Natural killer cell (primary cell): Measurements from ENCODE around the gene ADAMTS7. TPM values are rescaled to one million over a fixed set of nuclear protein-coding genes. Genes with fewer than 3 reads are reported as not detected.
"Not testable (repeated sequence)": the region's sequence is repeated elsewhere in the genome, so short reads cannot be mapped to it uniquely, and the experiment has no call there.

ENCODE experiments used
- ATAC-seq, 3 donors: fragments of 150-1000 bp in 2 of 3; fragments of 200-7000 bp in 1 of 3; cut with Tn5 transposase; 1 replicate in 1 of 3; 2 replicates in 2 of 3; pipeline ENCODE4 v1.10.0; 2021; ENCODE audit warnings: mild to moderate bottlenecking in 2 of 3, moderate library complexity in 2 of 3
- DNase-seq, 2 donors: peaks; one replicate each; pipeline versions ENCODE4 v3.0.0 to v3.0.0-alpha.2; 2013 to 2021; ENCODE audit warnings: mixed read lengths in 1 of 2
- H3K27ac ChIP-seq: one replicate; pipeline ENCODE4 v1.5.1; 2013; ENCODE audit warnings: mild to moderate bottlenecking, low read length
- H3K27me3 ChIP-seq: one replicate; pipeline ENCODE4 v1.6.1; 2013; ENCODE audit warnings: low read length; ENCODE audit not compliant: control insufficient read depth, insufficient read depth
- H3K36me3 ChIP-seq: one replicate; pipeline ENCODE4 v1.6.1; 2013; ENCODE audit warnings: low read length; ENCODE audit not compliant: control insufficient read depth, insufficient read depth
- H3K4me1 ChIP-seq: one replicate; pipeline ENCODE4 v1.6.1; 2013; ENCODE audit warnings: low read length; ENCODE audit not compliant: control insufficient read depth, insufficient read depth
- H3K4me3 ChIP-seq: one replicate; pipeline ENCODE4 v1.5.1; 2013; ENCODE audit warnings: low read length
- H3K9me3 ChIP-seq: one replicate; pipeline ENCODE4 v1.6.1; 2013; ENCODE audit warnings: low read length; ENCODE audit not compliant: control insufficient read depth, insufficient read depth
- H3K27ac Mint-ChIP-seq, 2 donors: one replicate each; pipeline ENCODE4 v1.8.0; 2022; ENCODE audit warnings: mild to moderate bottlenecking in 2 of 2, mixed read lengths in 2 of 2, moderate library complexity in 1 of 2
- H3K27me3 Mint-ChIP-seq, 2 donors: one replicate each; pipeline ENCODE4 v1.8.0; 2022; ENCODE audit warnings: low read depth in 2 of 2, mixed read lengths in 2 of 2
- H3K36me3 Mint-ChIP-seq: one replicate; pipeline ENCODE4 v1.8.0; 2022; ENCODE audit warnings: mixed read lengths
- H3K4me1 Mint-ChIP-seq, 2 donors: one replicate each; pipeline ENCODE4 v1.8.0; 2022; ENCODE audit warnings: mixed read lengths in 2 of 2
- H3K4me3 Mint-ChIP-seq: one replicate; pipeline ENCODE4 v1.8.0; 2022; ENCODE audit warnings: mild to moderate bottlenecking, moderate library complexity, mixed read lengths
- H3K9me3 Mint-ChIP-seq, 2 donors: one replicate each; pipeline ENCODE4 v1.8.0; 2022; ENCODE audit warnings: mixed read lengths in 2 of 2
- WGBS: methylation state at CpG from one replicate; pipeline ENCODE4 v1.1.7; 2013; ENCODE audit warnings: missing lambda C conversion rate; ENCODE audit not compliant: insufficient coverage; 5-methylcytosine and 5-hydroxymethylcytosine counted together
- intact Hi-C: fragments of 100-400 bp; cut with micrococcal nuclease; formaldehyde crosslinking; loops from one replicate; pipeline ENCODE4 v1.14.2; 2022
- total RNA-seq, 4 donors: library from RNA; stranded (reverse); fragments of 120-200 nt in 1 of 4; gene quantifications; one replicate each; pipeline versions ENCODE4 v1.2.3 to v1.2.4, GENCODE V29; 2013 to 2022
- TF ChIP-seq, protein P1 (sequence below): fragments of 200-600 bp; IDR thresholded peaks from one replicate; pipeline ENCODE4 v1.8.0; 2022; ENCODE audit warnings: antibody characterized with exemption

ADAMTS7 gene
- total RNA-seq, 3 donors from 2014 or later (not counting 1 experiment from before 2014, with no cell fraction given): 0.10 to 0.16 TPM; not detected in 1

DNA sequence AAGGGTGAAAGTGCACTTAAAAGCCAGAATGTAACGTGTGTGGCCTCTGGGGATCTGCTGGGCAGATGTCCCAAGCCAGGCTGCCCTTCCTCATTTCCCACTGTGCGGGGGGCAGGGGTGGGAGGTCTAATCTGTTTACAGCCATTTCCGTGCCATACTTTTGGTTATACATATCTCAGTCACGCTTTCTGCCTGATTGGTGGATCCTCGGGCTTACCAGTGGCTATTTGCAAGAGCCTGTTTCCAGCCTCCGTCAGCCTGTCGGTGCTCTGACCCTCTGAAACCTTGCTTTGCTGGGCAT is 58.0 kb downstream of the ADAMTS7 start:
- not testable (repeated sequence) for H3K4me3 ChIP-seq, ATAC-seq, H3K4me3 Mint-ChIP-seq, H3K27ac ChIP-seq, H3K36me3 Mint-ChIP-seq, H3K9me3 ChIP-seq, H3K36me3 ChIP-seq, H3K27me3 ChIP-seq, H3K9me3 Mint-ChIP-seq, H3K27me3 Mint-ChIP-seq, DNase-seq, H3K27ac Mint-ChIP-seq
- peaks cover 29% of the 10 kb centered on the region for H3K4me1 ChIP-seq
- peaks cover 14 to 15% of the 10 kb centered on the region in 2 donors for H3K4me1 Mint-ChIP-seq
- intact Hi-C loops: loop anchor here (10.0 kb wide), 1 partner anchor 431 kb away; no protein-coding TSS in a partner anchor
- WGBS: 89% methylated on average over 5 of the region's 7 CpGs

DNA sequence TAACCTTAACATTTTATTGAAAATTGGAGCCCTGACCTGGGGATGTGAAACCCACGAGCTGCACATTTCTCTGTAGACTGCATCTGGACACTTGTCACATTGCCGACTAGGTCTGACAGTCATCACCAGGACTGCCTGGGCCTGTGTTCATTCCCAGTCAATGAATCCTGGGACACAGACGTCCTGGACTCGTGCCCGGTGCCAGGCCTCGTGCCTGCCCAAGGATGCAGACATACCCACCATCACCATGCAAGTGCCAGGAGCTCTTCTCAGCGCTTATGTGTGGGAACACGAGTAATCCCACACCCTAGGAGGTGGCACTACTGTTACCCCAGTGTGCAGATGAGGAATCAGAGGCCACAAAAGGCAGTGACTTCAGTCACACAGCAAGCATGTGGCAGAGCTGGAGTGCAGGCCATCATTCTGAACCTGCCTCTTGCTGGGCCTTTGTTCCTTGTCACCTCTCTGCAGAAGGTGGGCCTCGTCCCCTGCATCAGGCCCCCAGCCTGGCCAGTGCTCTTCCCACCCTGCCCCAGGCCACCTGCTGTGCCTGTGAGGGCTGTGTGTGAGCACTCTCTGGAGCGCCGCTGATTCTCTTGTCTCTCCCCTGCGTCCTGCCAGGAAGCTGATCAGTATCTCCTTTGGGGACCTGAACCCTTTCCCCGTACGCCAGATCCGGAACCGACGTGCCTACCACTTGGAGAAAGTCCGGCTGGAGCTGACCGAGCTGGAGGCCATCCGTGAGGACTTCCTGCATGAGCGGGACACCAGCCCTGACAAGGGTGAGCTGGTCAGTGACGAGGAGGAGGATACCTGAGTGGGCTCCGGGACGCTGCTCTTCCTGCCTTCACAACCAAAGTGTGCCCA is 58.5 kb downstream of the ADAMTS7 start:
- Histone ChIP-seq H3K27me3 (no peaks in the 10 kb centered on the region), H3K27ac (no peak overlapping the region), H3K4me3 (no peak overlapping the region), H3K36me3 (no peaks in the 10 kb centered on the region), H3K9me3 (no peaks in the 10 kb centered on the region), H3K4me1 (peaks cover 25% of the 10 kb centered on the region)
- DNase-seq (no peak), ATAC-seq (no peak)
- H3K36me3 Mint-ChIP-seq: no peaks in the 10 kb centered on the region
- no peaks in the 10 kb centered on the region for H3K9me3 Mint-ChIP-seq
- H3K27ac Mint-ChIP-seq: no peak overlapping the region
- no peaks in the 10 kb centered on the region for H3K27me3 Mint-ChIP-seq
- TF ChIP-seq, protein P1, sequence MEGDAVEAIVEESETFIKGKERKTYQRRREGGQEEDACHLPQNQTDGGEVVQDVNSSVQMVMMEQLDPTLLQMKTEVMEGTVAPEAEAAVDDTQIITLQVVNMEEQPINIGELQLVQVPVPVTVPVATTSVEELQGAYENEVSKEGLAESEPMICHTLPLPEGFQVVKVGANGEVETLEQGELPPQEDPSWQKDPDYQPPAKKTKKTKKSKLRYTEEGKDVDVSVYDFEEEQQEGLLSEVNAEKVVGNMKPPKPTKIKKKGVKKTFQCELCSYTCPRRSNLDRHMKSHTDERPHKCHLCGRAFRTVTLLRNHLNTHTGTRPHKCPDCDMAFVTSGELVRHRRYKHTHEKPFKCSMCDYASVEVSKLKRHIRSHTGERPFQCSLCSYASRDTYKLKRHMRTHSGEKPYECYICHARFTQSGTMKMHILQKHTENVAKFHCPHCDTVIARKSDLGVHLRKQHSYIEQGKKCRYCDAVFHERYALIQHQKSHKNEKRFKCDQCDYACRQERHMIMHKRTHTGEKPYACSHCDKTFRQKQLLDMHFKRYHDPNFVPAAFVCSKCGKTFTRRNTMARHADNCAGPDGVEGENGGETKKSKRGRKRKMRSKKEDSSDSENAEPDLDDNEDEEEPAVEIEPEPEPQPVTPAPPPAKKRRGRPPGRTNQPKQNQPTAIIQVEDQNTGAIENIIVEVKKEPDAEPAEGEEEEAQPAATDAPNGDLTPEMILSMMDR: no peak
- intact Hi-C loops: loop anchor here (10.0 kb wide), 1 partner anchor 432 kb away; no protein-coding TSS in a partner anchor
- H3K4me1 Mint-ChIP-seq: peaks cover 14 to 15% of the 10 kb centered on the region in 2 donors
- WGBS: 85% methylated on average over 24 of the region's 24 CpGs
- no peak overlapping the region for H3K4me3 Mint-ChIP-seq

DNA sequence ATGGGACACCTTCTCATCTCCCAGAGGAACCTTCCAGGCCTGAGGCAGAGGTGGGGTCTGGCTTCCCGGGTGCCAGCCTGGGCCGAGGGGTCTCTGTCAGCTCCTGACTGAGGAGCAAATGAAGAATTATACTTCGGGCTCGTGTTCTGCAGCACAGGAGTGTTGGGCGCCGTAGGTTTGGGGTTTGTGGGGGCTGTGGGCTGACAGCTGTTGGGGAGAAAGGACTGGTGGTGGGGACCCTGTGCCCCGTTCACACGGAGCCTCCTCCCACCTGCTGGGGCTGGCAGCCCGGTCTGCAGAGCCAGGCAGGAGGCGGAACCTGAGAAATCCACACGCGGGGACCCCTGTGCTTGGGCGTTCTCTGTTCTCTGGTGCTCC is 59.7 kb downstream of the ADAMTS7 start:
- H3K4me3 ChIP-seq: no peak overlapping the region
- Mint-ChIP-seq H3K27ac (no peak overlapping the region), H3K9me3 (no peaks in the 10 kb centered on the region), H3K27me3 (no peaks in the 10 kb centered on the region), H3K4me1 (peaks cover 5 to 6% of the 10 kb centered on the region in 2 donors), H3K36me3 (no peaks in the 10 kb centered on the region), H3K4me3 (no peak overlapping the region)
- no peak for ATAC-seq
- no peaks in the 10 kb centered on the region for H3K9me3 ChIP-seq
- no peak for DNase-seq
- intact Hi-C loops: loop anchor here (10.0 kb wide), 1 partner anchor 433 kb away; no protein-coding TSS in a partner anchor
- H3K27me3 ChIP-seq: no peaks in the 10 kb centered on the region
- no peaks in the 10 kb centered on the region for H3K36me3 ChIP-seq
- peaks cover 14% of the 10 kb centered on the region for H3K4me1 ChIP-seq
- 75% methylated on average over 13 of the region's 13 CpGs for WGBS
- no peak overlapping the region for H3K27ac ChIP-seq
- TF ChIP-seq, protein P1: no peak

DNA sequence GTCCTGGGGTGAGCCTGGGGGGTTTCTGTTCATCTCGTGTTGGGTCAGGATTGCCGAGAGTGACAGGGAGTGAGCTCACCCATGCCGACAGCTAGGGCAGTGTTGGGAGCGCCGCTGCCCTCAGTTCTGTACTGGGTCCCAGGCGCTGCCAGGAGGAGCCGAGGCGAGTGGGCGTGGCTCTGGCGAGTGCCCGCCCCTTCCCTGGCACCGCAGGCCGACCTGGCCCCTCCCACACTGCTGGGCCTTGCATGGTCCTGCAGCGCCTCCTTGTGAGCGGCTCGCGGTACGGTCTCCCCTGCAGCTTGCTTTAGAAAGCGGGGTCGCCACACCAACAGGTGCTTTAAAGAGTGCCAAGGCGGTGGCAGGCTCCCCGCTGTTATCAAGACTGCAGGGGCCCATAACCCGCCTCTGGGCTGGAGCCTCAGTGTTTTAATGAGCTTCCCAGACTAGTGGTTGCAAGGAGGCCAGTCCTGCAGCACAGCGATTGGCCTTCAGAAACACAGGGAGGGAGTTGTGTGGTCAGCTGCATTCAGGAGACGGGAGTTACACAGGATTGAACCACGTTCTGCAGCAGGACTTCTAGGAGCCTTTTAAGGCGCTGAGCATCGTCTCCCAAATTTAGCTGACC is 60.2 kb downstream of the ADAMTS7 start:
- not testable (repeated sequence) for H3K27ac Mint-ChIP-seq, H3K36me3 Mint-ChIP-seq, H3K27ac ChIP-seq, H3K27me3 ChIP-seq, H3K4me1 Mint-ChIP-seq, H3K27me3 Mint-ChIP-seq, H3K9me3 ChIP-seq, H3K4me3 ChIP-seq, H3K4me3 Mint-ChIP-seq, H3K9me3 Mint-ChIP-seq, H3K36me3 ChIP-seq
- ATAC-seq (peak; percentile 100), DNase-seq (peak; percentile 91 to 96)
- WGBS: 8% methylated on average over 27 of the region's 28 CpGs
- TF ChIP-seq, protein P1: peak; percentile 74
- intact Hi-C loops: loop anchor here (10.0 kb wide), 1 partner anchor 434 kb away; no protein-coding TSS in a partner anchor
- peaks cover 13% of the 10 kb centered on the region for H3K4me1 ChIP-seq
